Lower leg skin (tissue), 3 donors: ENCODE data around the gene LMTK2.

Source experiments
- CTCF ChIP-seq, 3 donors: fragments of 450-650 bp; IDR thresholded peaks; one replicate each; pipeline ENCODE4 v1.5.1; 2016; ENCODE audit warnings: antibody characterized with exemption in 3 of 3, mild to moderate bottlenecking in 3 of 3, moderate library complexity in 2 of 3
- POLR2A ChIP-seq, 2 donors: fragments of 450-650 bp; IDR thresholded peaks; one replicate each; pipeline ENCODE4 v1.6.1; 2016 to 2017; ENCODE audit warnings: antibody characterized with exemption in 2 of 2, mild to moderate bottlenecking in 1 of 2, moderate library complexity in 1 of 2

GRCh38 chr7:98086281-98086718 is 20.4 kb upstream of the LMTK2 start:
- TF ChIP-seq CTCF (IDR thresholded peaks at IDR 0.05) (no peak), POLR2A (IDR thresholded peaks at IDR 0.05) (no peak)
